ENCODE measurements around the gene ACTG2.

The ACTG2 gene

DNA sequence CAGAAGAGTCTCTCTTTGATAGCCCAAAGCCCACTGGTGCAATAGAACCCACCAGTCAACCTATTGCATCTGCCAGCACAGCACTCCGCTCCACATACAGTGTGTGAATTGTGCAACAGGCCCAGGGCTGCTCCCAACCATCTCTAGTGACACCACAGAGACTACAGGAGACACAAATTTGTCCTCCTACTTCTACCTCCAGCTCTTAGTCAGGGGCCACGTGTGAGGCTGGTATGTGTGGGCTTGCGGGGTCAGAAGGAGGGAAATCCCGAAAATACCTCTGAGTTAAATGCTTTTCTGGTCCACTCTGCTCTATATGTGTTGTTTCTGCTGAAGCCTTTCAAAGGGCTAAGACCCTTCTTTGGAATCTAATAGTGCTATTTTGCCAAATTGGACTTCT lies 51.9 kb downstream of the ACTG2 start:
- H3K36me3 ChIP-seq (ENCODE audit: control insufficient read depth, insufficient read depth, low read length): peaks cover 12% of the 10 kb centered on the region
- H3K27me3 ChIP-seq (ENCODE audit: control insufficient read depth, insufficient read depth, low read length): no peaks in the 10 kb centered on the region
- H3K4me3 ChIP-seq (ENCODE audit: low read depth, low read length): no peak overlapping the region

DNA sequence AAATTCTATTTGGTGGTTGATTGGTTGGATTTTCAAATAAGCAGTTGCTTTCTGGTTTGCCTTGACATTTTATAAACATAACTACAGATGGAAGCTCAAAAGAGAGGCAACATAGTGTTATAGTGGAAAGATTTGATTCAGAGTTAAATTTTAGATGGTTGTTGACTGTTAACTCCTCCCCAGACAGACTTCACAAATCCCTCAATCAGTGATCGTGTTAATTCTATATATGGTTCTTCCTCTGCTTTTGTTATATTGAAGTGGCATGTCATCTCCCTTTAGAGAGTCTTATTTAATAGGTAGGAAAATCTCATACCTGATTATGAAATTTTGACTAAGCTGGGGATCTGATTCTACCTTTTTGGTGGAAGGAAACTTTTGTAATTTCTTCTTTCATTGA lies 53.4 kb downstream of the ACTG2 start:
- no peak overlapping the region for H3K9ac ChIP-seq (ENCODE audit: low read depth, low read length)
- H3K4me3 ChIP-seq (ENCODE audit: low read depth, low read length): no peak overlapping the region
- H3K36me3 ChIP-seq (ENCODE audit: control insufficient read depth, insufficient read depth, low read length): peaks cover 23% of the 10 kb centered on the region
- no peaks in the 10 kb centered on the region for H3K4me1 ChIP-seq (ENCODE audit: control insufficient read depth, insufficient read depth, low read length)
- no peaks in the 10 kb centered on the region for H3K27me3 ChIP-seq (ENCODE audit: control insufficient read depth, insufficient read depth, low read length)
- H3K9me3 ChIP-seq (ENCODE audit: control insufficient read depth, insufficient read depth, low read length): no peaks in the 10 kb centered on the region

More for the DNA sequence above, 51.9 kb downstream of the ACTG2 start:
- Histone ChIP-seq H3K9me3 (ENCODE audit: control insufficient read depth, insufficient read depth, low read length) (no peaks in the 10 kb centered on the region), H3K9ac (ENCODE audit: low read depth, low read length) (no peak overlapping the region), H3K4me1 (ENCODE audit: control insufficient read depth, insufficient read depth, low read length) (no peaks in the 10 kb centered on the region)

DNA sequence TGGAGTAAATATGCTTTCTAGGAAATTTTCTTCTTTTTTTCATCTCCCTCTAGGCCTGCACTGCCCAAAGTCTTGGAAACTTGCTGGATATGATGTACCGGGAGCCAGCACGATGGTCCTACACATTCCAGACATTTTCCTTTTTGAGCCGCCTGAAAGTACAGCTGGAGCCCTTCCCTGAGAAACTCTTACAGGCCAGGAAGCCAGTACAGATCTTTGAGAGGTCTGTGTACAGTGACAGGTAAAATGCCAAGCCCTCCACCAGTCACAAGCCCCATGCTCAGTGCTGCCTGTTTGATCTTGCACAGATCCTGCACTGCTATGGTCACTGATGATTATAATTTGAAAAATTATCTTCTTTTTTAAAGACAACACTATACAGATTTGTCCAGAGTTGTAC lies 53.9 kb downstream of the ACTG2 start:
- H3K36me3 ChIP-seq (ENCODE audit: control insufficient read depth, insufficient read depth, low read length): peaks cover 28% of the 10 kb centered on the region

GRCh38 chr2:73947412-73948018 lies 54.7 kb downstream of the ACTG2 start:
- Histone ChIP-seq H3K4me1 (ENCODE audit: control insufficient read depth, insufficient read depth, low read length) (no peaks in the 10 kb centered on the region), H3K9me3 (ENCODE audit: control insufficient read depth, insufficient read depth, low read length) (no peaks in the 10 kb centered on the region), H3K36me3 (ENCODE audit: control insufficient read depth, insufficient read depth, low read length) (peaks cover 28% of the 10 kb centered on the region), H3K9ac (ENCODE audit: low read depth, low read length) (no peak overlapping the region), H3K27me3 (ENCODE audit: control insufficient read depth, insufficient read depth, low read length) (no peaks in the 10 kb centered on the region), H3K4me3 (ENCODE audit: low read depth, low read length) (no peak overlapping the region)

More for the DNA sequence above, 53.9 kb downstream of the ACTG2 start:
- Histone ChIP-seq H3K27me3 (ENCODE audit: control insufficient read depth, insufficient read depth, low read length) (no peaks in the 10 kb centered on the region), H3K4me3 (ENCODE audit: low read depth, low read length) (no peak overlapping the region), H3K9me3 (ENCODE audit: control insufficient read depth, insufficient read depth, low read length) (no peaks in the 10 kb centered on the region), H3K4me1 (ENCODE audit: control insufficient read depth, insufficient read depth, low read length) (no peaks in the 10 kb centered on the region), H3K9ac (ENCODE audit: low read depth, low read length) (no peak overlapping the region)

GRCh38 chr2:73949802-73950201 lies 57.0 kb downstream of the ACTG2 start:
- Histone ChIP-seq H3K36me3 (ENCODE audit: control insufficient read depth, insufficient read depth, low read length) (peaks cover 35% of the 10 kb centered on the region), H3K4me3 (ENCODE audit: low read depth, low read length) (no peak overlapping the region), H3K9me3 (ENCODE audit: control insufficient read depth, insufficient read depth, low read length) (no peaks in the 10 kb centered on the region), H3K4me1 (ENCODE audit: control insufficient read depth, insufficient read depth, low read length) (no peaks in the 10 kb centered on the region), H3K9ac (ENCODE audit: low read depth, low read length) (no peak overlapping the region), H3K27me3 (ENCODE audit: control insufficient read depth, insufficient read depth, low read length) (no peaks in the 10 kb centered on the region)

DNA sequence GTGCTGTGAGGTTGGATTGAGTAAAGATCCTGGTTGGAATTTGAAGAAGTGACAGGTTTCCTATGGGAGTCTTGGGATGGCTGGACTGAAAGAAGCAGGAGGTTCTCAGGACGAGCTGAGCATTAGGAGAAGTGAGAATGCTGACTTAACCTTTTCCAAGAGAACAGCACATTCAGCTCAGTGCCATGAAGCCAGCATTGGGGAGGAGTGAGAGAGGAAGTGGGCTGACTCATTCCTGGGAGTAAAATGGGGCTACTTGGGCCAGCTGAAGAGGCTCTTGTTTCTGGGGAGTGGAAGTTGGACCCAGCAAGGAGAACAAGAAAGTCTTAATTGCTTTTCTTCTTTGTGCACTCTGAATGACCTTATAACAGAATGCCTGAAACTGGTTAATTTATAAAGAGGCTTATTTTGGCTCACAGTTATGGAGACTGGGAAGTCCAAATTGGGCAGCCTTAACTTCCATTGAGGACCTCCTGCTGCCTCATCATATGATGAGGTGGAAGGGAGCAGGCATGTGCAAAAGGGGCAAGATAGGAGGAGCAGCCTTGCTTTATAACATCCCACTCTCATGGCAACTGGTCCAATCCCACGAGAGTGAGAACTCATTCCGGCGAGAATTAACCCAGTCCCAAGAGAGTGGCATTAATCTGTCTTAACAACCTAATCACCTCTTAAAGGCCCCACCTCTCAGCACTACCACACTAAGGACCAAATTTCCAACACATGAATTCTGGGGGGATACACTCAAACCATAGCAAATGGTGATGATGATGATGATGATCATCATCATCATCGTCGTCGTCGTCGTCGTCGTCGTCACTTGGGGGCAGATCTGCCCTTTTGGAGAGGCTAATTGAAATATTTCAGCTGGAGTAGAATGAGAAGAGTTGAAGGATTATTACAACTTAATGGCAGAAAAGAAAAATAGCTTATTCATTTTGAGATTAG lies 60.0 kb downstream of the ACTG2 start:
- H3K27me3 ChIP-seq (ENCODE audit: control insufficient read depth, insufficient read depth, low read length): no peaks in the 10 kb centered on the region
- H3K36me3 ChIP-seq (ENCODE audit: control insufficient read depth, insufficient read depth, low read length): peaks cover 35% of the 10 kb centered on the region
- H3K9me3 ChIP-seq (ENCODE audit: control insufficient read depth, insufficient read depth, low read length): no peaks in the 10 kb centered on the region
- H3K9ac ChIP-seq (ENCODE audit: low read depth, low read length): no peak overlapping the region
- H3K4me1 ChIP-seq (ENCODE audit: control insufficient read depth, insufficient read depth, low read length): no peaks in the 10 kb centered on the region
- no peak overlapping the region for H3K4me3 ChIP-seq (ENCODE audit: low read depth, low read length)

GRCh38 chr2:73956218-73956865 lies 63.5 kb downstream of the ACTG2 start:
- Histone ChIP-seq H3K27me3 (ENCODE audit: control insufficient read depth, insufficient read depth, low read length) (no peaks in the 10 kb centered on the region), H3K4me3 (ENCODE audit: low read depth, low read length) (no peak overlapping the region), H3K9me3 (ENCODE audit: control insufficient read depth, insufficient read depth, low read length) (no peaks in the 10 kb centered on the region), H3K9ac (ENCODE audit: low read depth, low read length) (no peak overlapping the region), H3K36me3 (ENCODE audit: control insufficient read depth, insufficient read depth, low read length) (peaks cover 17% of the 10 kb centered on the region), H3K4me1 (ENCODE audit: control insufficient read depth, insufficient read depth, low read length) (no peaks in the 10 kb centered on the region)

DNA sequence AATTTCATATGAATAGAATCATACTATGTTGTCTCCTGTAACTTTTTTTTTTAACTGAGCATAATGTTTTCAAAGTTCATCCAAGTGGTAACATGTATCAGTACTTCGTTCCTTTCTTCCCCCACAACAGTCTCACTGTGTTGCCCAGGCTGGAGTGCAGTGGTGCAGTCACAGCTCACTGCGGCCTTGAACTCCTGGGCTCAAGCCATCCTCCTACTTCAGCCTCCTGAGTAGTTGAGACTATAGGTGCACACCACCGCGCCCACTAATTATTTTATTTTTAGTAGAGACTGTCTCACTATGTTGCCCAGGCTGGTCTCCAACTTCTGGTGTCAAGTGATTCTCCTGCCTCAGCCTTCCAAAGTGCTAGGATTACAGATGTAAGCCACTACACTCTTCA lies 68.5 kb downstream of the ACTG2 start:
- Histone ChIP-seq H3K9ac (ENCODE audit: low read depth, low read length) (no peak overlapping the region), H3K9me3 (ENCODE audit: control insufficient read depth, insufficient read depth, low read length) (no peaks in the 10 kb centered on the region), H3K36me3 (ENCODE audit: control insufficient read depth, insufficient read depth, low read length) (peaks cover 3% of the 10 kb centered on the region), H3K4me3 (ENCODE audit: low read depth, low read length) (no peak overlapping the region), H3K27me3 (ENCODE audit: control insufficient read depth, insufficient read depth, low read length) (no peaks in the 10 kb centered on the region), H3K4me1 (ENCODE audit: control insufficient read depth, insufficient read depth, low read length) (no peaks in the 10 kb centered on the region)

DNA sequence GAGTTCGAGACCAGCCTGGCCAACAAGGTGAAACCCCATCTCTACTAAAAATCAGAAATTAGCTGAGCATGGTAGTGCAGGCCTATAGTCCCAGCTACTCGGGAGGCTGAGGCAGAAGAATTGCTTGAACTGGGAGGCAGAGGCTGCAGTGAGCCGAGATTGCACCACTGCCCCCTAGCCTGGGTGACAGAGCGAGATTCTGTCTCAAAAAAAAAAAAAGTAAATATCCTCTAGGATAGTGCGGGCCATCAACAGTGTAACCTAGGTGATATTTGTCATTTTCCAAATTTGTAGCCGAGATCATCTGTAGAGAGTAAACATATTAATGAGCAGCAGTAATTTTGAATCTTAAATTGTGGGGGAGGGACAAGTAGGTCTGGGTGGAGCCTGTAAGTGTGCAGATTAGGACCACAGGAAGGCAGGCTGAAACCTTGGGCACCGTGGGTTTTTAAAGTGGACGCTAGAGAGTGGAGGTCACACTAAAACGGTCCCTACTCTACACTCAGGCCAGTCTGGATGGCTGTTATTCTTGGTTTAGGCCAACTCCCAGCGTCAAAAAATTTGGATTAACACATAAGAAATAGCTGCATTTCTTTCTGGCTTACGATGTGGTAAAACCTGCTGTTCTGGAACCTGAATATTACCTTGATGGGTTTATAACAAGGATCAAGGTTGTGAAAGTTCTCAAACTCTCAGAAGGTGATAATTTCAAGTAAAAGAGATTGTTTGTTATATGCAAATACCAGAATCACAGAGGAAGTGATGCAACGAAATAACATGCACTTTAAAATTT lies 69.2 kb downstream of the ACTG2 start:
- Histone ChIP-seq H3K27me3 (ENCODE audit: control insufficient read depth, insufficient read depth, low read length) (peaks cover 2% of the 10 kb centered on the region), H3K4me1 (ENCODE audit: control insufficient read depth, insufficient read depth, low read length) (no peaks in the 10 kb centered on the region)

GRCh38 chr2:73962798-73963197 lies 70.0 kb downstream of the ACTG2 start:
- Histone ChIP-seq H3K36me3 (ENCODE audit: control insufficient read depth, insufficient read depth, low read length) (no peaks in the 10 kb centered on the region), H3K9me3 (ENCODE audit: control insufficient read depth, insufficient read depth, low read length) (no peaks in the 10 kb centered on the region), H3K9ac (ENCODE audit: low read depth, low read length) (no peak overlapping the region), H3K4me1 (ENCODE audit: control insufficient read depth, insufficient read depth, low read length) (no peaks in the 10 kb centered on the region), H3K27me3 (ENCODE audit: control insufficient read depth, insufficient read depth, low read length) (peaks cover 3% of the 10 kb centered on the region), H3K4me3 (ENCODE audit: low read depth, low read length) (no peak overlapping the region)

More for the DNA sequence above, 69.2 kb downstream of the ACTG2 start:
- Histone ChIP-seq H3K9me3 (ENCODE audit: control insufficient read depth, insufficient read depth, low read length) (no peaks in the 10 kb centered on the region), H3K4me3 (ENCODE audit: low read depth, low read length) (no peak overlapping the region), H3K9ac (ENCODE audit: low read depth, low read length) (no peak overlapping the region), H3K36me3 (ENCODE audit: control insufficient read depth, insufficient read depth, low read length) (no peaks in the 10 kb centered on the region)

GRCh38 chr2:73963385-73964120 lies 70.7 kb downstream of the ACTG2 start:
- Histone ChIP-seq H3K36me3 (ENCODE audit: control insufficient read depth, insufficient read depth, low read length) (no peaks in the 10 kb centered on the region), H3K9ac (ENCODE audit: low read depth, low read length) (no peak overlapping the region), H3K9me3 (ENCODE audit: control insufficient read depth, insufficient read depth, low read length) (no peaks in the 10 kb centered on the region), H3K4me1 (ENCODE audit: control insufficient read depth, insufficient read depth, low read length) (peaks cover 2% of the 10 kb centered on the region), H3K4me3 (ENCODE audit: low read depth, low read length) (no peak overlapping the region), H3K27me3 (ENCODE audit: control insufficient read depth, insufficient read depth, low read length) (peaks cover 3% of the 10 kb centered on the region)
